ENCODE measurements around the gene BCAR3.

The BCAR3 gene

GRCh38 chr1:93681101-93681988 lies at the start of gene BCAR3:
Gene BCAR3, minus strand, starts transcription at chr1:93681837. Its CDS starts 6,907 bp downstream, at chr1:93674930.
- DNase-seq = peak in 36 of 51 donors; percentile 10 to 79 (median 48)

- DNase-seq = no peak
Measured at GRCh38 chr1:93730621-93731020, 49.0 kb upstream of the BCAR3 start.

- no peak for DNase-seq
Measured at GRCh38 chr1:93729906-93730305, 48.3 kb upstream of the BCAR3 start.

GRCh38 chr1:93729502-93729901 lies 47.9 kb upstream of the BCAR3 start:
- peak in 1 of 51 donors; percentile 5 for DNase-seq

- peak in 10 of 51 donors; percentile 6 to 38 (median 13) for DNase-seq
Measured at GRCh38 chr1:93728480-93729131, 47.0 kb upstream of the BCAR3 start.

GRCh38 chr1:93723733-93724270 lies 42.2 kb upstream of the BCAR3 start:
- no peak for DNase-seq

GRCh38 chr1:93723110-93723509 lies 41.5 kb upstream of the BCAR3 start:
- DNase-seq = no peak

GRCh38 chr1:93722081-93723031 lies 40.7 kb upstream of the BCAR3 start:
- no peak for DNase-seq

GRCh38 chr1:93720956-93721626 lies 39.5 kb upstream of the BCAR3 start:
- no peak for DNase-seq

GRCh38 chr1:93717640-93718039 lies 36.0 kb upstream of the BCAR3 start:
- no peak for DNase-seq

GRCh38 chr1:93716941-93717368 lies 35.3 kb upstream of the BCAR3 start:
- no peak for DNase-seq

GRCh38 chr1:93716163-93716562 lies 34.5 kb upstream of the BCAR3 start:
- no peak for DNase-seq

- peak in 1 of 51 donors; percentile 11 for DNase-seq
Measured at GRCh38 chr1:93715529-93716126, 34.0 kb upstream of the BCAR3 start.

- no peak for DNase-seq
Measured at GRCh38 chr1:93714356-93714755, 32.7 kb upstream of the BCAR3 start.

- no peak for DNase-seq
Measured at GRCh38 chr1:93713341-93713740, 31.7 kb upstream of the BCAR3 start.

GRCh38 chr1:93712741-93713140 lies 31.1 kb upstream of the BCAR3 start:
- no peak for DNase-seq

GRCh38 chr1:93710499-93711453 lies 29.1 kb upstream of the BCAR3 start:
- no peak for DNase-seq

- peak in 4 of 51 donors; percentile 6 to 33 (median 20) for DNase-seq
Measured at GRCh38 chr1:93708734-93709481, 27.3 kb upstream of the BCAR3 start.

Data from hypothalamus (tissue), 51 donors.